ENCODE data around the gene AKIP1.

AKIP1 gene

GRCh38 chr11:8962841-8963240, 51.9 kb downstream of the AKIP1 start:
- DNase-seq: no peak

GRCh38 chr11:8963569-8964323, 52.8 kb downstream of the AKIP1 start:
- DNase-seq: peak; percentile 89

GRCh38 chr11:8964324-8965320, 53.6 kb downstream of the AKIP1 start, which contains the start of gene TMEM9B:
Gene TMEM9B (minus strand): TSS chr11:8964442. CDS start chr11:8964313, 129 bp downstream.
- peak; percentile 92 for DNase-seq

GRCh38 chr11:8967184-8967583, 56.2 kb downstream of the AKIP1 start:
- DNase-seq: no peak
